SK-N-SH treated with all-trans-retinoic acid at 6 μM for 48 hours (cell line): ENCODE results near the gene DTX4.

ENCODE experiments used
- ATAC-seq: fragments of 200-7000 bp; cut with Tn5 transposase; 3 replicates; pipeline ENCODE4 v1.9.1; 2020; ENCODE audit warnings: mild to moderate bottlenecking, moderate library complexity
- CREB5 ChIP-seq: fragments of 250-450 bp; sonication (Bioruptor Pico); IDR thresholded peaks from 2 replicates; pipeline ENCODE4 v1.5.1; 2020; ENCODE audit warnings: low read depth, mild to moderate bottlenecking, moderate library complexity
- CSDC2 ChIP-seq: fragments of 250-450 bp; sonication (Bioruptor Pico); IDR thresholded peaks from 2 replicates; pipeline ENCODE4 v1.5.0; 2020; ENCODE audit warnings: mild to moderate bottlenecking, moderate library complexity
- CSRNP3 ChIP-seq: fragments of 250-450 bp; sonication (Bioruptor Pico); IDR thresholded peaks from 2 replicates; pipeline ENCODE4 v1.5.1; 2021; ENCODE audit warnings: mild to moderate bottlenecking, moderate library complexity
- ESRRG ChIP-seq: fragments of 250-450 bp; sonication (Bioruptor Pico); IDR thresholded peaks from 2 replicates; pipeline ENCODE4 v1.6.1; 2021; ENCODE audit warnings: mild to moderate bottlenecking
- GLIS3 ChIP-seq: fragments of 250-450 bp; sonication (Bioruptor Pico); IDR thresholded peaks from 2 replicates; pipeline ENCODE4 v1.5.0; 2020; ENCODE audit warnings: mild to moderate bottlenecking, moderate library complexity
- ISL1 ChIP-seq: fragments of 250-450 bp; sonication (Bioruptor Pico); IDR thresholded peaks from 2 replicates; pipeline ENCODE4 v2.1.2; 2022; ENCODE audit warnings: mild to moderate bottlenecking, moderate library complexity
- PATZ1 ChIP-seq: fragments of 250-450 bp; sonication (Bioruptor Pico); IDR thresholded peaks from 2 replicates; pipeline ENCODE4 v1.8.0; 2020; ENCODE audit warnings: mild to moderate bottlenecking, moderate library complexity, borderline replicate concordance
- PPARA ChIP-seq: fragments of 250-450 bp; sonication (Bioruptor Pico); IDR thresholded peaks from 2 replicates; pipeline ENCODE4 v1.5.0; 2020; ENCODE audit warnings: mild to moderate bottlenecking, borderline replicate concordance
- SNAI2 ChIP-seq: fragments of 250-450 bp; sonication (Bioruptor Pico); IDR thresholded peaks from 2 replicates; pipeline ENCODE4 v1.5.0; 2020; ENCODE audit warnings: mild to moderate bottlenecking, moderate library complexity
- TCF4 ChIP-seq: fragments of 250-450 bp; sonication (Bioruptor Pico); IDR thresholded peaks from 2 replicates; pipeline ENCODE4 v1.8.0; 2021; ENCODE audit warnings: mild to moderate bottlenecking, moderate library complexity, borderline replicate concordance
- TOX ChIP-seq: fragments of 250-450 bp; sonication (Bioruptor Pico); IDR thresholded peaks from 2 replicates; pipeline ENCODE4 v1.8.0; 2021; ENCODE audit warnings: mild to moderate bottlenecking, moderate library complexity, borderline replicate concordance
- TSHZ2 ChIP-seq: fragments of 250-450 bp; sonication (Bioruptor Pico); IDR thresholded peaks from 2 replicates; pipeline ENCODE4 v1.5.0; 2020; ENCODE audit warnings: mild to moderate bottlenecking, moderate library complexity
- ZC3H10 ChIP-seq: fragments of 250-450 bp; sonication (Bioruptor Pico); IDR thresholded peaks from 2 replicates; pipeline ENCODE4 v1.5.1; 2021; ENCODE audit warnings: mild to moderate bottlenecking, moderate library complexity
- ZFP3 ChIP-seq: fragments of 250-450 bp; sonication (Bioruptor Pico); IDR thresholded peaks from 2 replicates; pipeline ENCODE4 v1.5.0; 2020; ENCODE audit warnings: mild to moderate bottlenecking, moderate library complexity
- ZNF565 ChIP-seq: fragments of 450-650 bp; formaldehyde crosslinking; conservative IDR thresholded peaks from 2 replicates; pipeline ENCODE4 v1.5.0; 2020; ENCODE audit warnings: low read depth, mild to moderate bottlenecking, moderate library complexity
- ZNF8 ChIP-seq: fragments of 450-650 bp; formaldehyde crosslinking; IDR thresholded peaks from 2 replicates; pipeline ENCODE4 v1.5.0; 2020; ENCODE audit warnings: mild to moderate bottlenecking, moderate library complexity

DTX4 gene

GRCh38 chr11:59212744-59213631 lies 41.1 kb downstream of the DTX4 start, which contains the start of gene MPEG1:
MPEG1 (minus strand) TSS chr11:59212927; CDS start chr11:59212865, 62 bp downstream.
- TF ChIP-seq CREB5 (CRISPR knock-in tag) (no peak), PPARA (CRISPR knock-in tag) (no peak), ISL1 (CRISPR knock-in tag) (no peak), ZNF565 (CRISPR knock-in tag) (no peak), CSRNP3 (CRISPR knock-in tag) (no peak), ZNF8 (CRISPR knock-in tag) (no peak), SNAI2 (no peak), GLIS3 (CRISPR knock-in tag) (no peak), PATZ1 (no peak), TCF4 (CRISPR knock-in tag) (no peak), ZFP3 (CRISPR knock-in tag) (no peak), ESRRG (CRISPR knock-in tag) (no peak), ZC3H10 (CRISPR knock-in tag) (no peak), TSHZ2 (CRISPR knock-in tag) (no peak), TOX (CRISPR knock-in tag) (no peak), CSDC2 (no peak)
- no peak for ATAC-seq

- TF ChIP-seq ESRRG (CRISPR knock-in tag) (no peak), TSHZ2 (CRISPR knock-in tag) (no peak), ZNF8 (CRISPR knock-in tag) (no peak), TOX (CRISPR knock-in tag) (no peak), ZNF565 (CRISPR knock-in tag) (no peak)
- no peak for ATAC-seq
Observed at GRCh38 chr11:59214141-59214893, 42.4 kb downstream of the DTX4 start.
